NCI-H1694 treated with DMSO at 0.1 percent for 48 hours (cell line): ENCODE data around the gene MSANTD1.

Experiments
- DNase-seq: peaks from one replicate; lab custom pipeline; 2025; lab: John Stamatoyannopoulos, UW

MSANTD1 gene

DNA sequence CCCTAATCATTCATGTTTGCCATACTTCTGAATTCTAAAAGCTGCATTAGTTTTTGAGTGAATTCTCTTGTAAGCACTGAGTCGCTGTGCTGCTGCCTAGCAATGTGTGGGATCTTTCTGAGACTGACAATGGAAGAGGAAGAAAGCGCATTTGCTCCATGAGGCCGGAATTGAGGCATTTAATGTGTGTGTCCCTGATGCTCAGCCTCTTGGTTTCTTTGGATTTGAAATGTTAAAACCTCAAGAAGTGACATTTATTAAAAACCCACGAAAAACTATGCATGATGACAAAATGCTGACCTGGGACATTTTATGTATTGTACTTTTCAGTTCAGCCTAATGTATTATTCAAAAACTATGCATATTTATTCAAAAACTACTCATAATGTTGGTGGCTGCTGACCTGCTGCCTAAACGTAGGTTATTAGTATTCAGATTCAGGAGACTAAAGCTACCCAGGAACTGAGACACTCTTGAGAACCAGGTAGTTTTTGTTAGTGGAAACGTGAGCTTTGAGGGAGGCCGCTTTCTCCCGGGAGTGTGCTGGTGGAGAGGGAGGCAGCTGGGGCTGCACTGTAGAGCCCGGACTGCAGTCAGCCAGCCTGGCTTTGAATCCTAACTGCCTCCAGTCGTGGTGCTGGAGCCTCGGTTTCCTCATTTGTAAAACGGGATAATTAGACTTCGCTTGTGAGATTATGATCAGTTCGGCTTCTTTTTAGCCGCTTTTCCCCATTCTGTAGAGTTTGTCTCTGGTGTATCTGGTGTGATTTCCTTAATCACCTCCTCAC, 55.2 kb downstream of the MSANTD1 start:
- DNase-seq = no peak

DNA sequence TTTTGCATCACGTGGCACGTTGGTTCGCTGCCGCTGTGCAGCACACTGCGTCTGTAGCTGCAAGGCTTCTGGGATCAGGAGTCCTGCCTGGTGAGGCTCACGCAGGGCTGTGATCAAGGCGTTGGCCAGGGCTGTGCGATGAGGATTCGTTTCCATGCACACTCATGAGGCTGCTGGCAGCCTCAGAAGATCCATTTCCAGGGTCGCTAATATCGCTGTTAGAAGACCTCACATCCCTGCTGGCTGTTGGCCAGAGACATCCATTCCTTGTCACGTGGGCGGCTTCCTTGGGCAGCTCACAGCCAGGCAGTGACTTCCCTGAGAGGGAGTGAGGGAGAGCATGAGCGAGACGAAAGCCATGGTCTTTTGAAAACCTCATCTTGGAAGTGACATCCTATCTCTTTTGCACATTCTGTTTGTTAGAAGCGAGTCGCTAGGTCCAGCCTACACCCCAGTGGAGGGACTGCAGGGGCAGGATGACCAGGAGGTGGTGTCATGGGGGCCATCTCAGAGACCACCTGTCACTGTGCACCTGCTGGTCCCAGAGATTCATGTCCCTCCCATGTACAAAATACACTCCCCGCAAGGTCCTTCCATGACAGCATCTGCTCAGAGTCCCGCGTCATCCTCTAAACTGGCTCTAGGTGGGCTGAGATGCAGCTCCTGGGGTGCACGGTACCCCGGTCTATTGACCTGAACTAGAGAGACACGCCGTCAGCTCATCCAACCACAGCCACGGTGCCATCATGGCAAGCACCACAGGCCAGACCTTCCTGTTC, 56.1 kb downstream of the MSANTD1 start:
- no peak for DNase-seq

DNA sequence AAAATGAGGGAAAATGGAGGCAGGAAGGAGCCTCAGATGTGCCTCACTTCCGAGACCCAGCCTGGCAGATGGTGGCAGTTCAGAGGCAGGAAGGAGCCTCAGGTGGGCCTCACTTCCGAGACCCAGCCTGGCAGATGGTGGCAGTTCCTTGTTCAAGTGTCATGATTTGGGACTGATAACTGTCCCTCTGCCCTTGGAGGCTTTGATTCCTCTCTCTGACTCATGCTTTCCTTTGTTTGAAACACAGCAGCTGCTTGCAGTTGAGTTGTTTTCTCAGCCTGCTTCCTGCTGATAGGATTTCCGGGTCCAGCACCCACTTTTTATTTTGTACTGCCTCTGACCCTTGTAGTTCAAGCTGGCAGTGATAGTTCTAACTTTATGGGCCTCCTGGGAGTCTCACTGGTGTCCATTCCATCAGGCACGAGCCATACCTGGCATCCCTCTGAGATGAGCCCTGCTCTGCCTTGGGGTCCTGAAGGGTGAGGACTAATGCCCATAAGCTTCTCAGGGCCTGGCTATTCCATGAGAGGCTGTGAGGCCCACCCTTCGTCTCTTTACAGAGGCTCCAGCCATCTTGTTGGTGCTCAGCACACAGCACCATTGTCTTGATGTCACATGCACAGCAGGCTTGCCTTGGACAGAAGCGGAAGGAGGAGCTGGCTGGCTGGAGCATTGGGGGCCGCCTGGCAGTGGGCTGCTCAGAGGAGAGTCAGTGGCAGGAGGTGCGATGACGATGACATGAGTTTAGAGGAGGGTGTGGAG, 56.8 kb downstream of the MSANTD1 start:
- no peak for DNase-seq
